ENCODE measurements around the gene DISP1.

DISP1 gene

GRCh38 chr1:222777977-222778376 is 36.9 kb upstream of the DISP1 start:
- H3K27me3 ChIP-seq (ENCODE audit: control insufficient read depth in 1 of 2, insufficient read depth in 1 of 2, low read length in 2 of 2), result no peaks in the 10 kb centered on the region

GRCh38 chr1:222781251-222781650 is 33.6 kb upstream of the DISP1 start:
- no peak overlapping the region for H4K91ac ChIP-seq (ENCODE audit: low read length)
- no peak overlapping the region for H2AFZ ChIP-seq (ENCODE audit: low read depth, low read length)
- no peak overlapping the region for H3K27ac ChIP-seq (ENCODE audit: low read length, poor library complexity, severe bottlenecking)
- H4K8ac ChIP-seq (ENCODE audit: low read length), result no peak overlapping the region
- no peaks in the 10 kb centered on the region for H3K9me3 ChIP-seq (ENCODE audit: control insufficient read depth, low read length)
- no peak overlapping the region for H3K4me2 ChIP-seq (ENCODE audit: low read length, poor library complexity, severe bottlenecking)
- no peak overlapping the region for H3K9ac ChIP-seq (ENCODE audit: low read length)
- H2BK12ac ChIP-seq (ENCODE audit: low read length in 2 of 2), result no peak overlapping the region
- H3K4me3 ChIP-seq (ENCODE audit: insufficient read depth in 1 of 2, low read depth in 1 of 2, low read length in 2 of 2), result no peak overlapping the region
- H3K27me3 ChIP-seq (ENCODE audit: control insufficient read depth in 1 of 2, insufficient read depth in 1 of 2, low read length in 2 of 2), result peaks cover 0 to 9% of the 10 kb centered on the region in 2 experiments
- H3K79me1 ChIP-seq (replicated peaks; ENCODE audit: low read length, poor library complexity, severe bottlenecking), result no peaks in the 10 kb centered on the region
- no peaks in the 10 kb centered on the region for H3K36me3 ChIP-seq (ENCODE audit: control insufficient read depth in 1 of 2, insufficient read depth in 2 of 2, low read depth in 1 of 2, low read length in 2 of 2)
- H2AK5ac ChIP-seq (ENCODE audit: low read length, severe bottlenecking), result no peak overlapping the region
- H3K18ac ChIP-seq (ENCODE audit: low read depth in 1 of 2, low read length in 2 of 2), result no peak overlapping the region
- peaks cover under 1% of the 10 kb centered on the region for H3K4me1 ChIP-seq (ENCODE audit: control insufficient read depth, insufficient read depth, low read depth, low read length)
- H2BK5ac ChIP-seq (ENCODE audit: low read depth, low read length, poor library complexity, severe bottlenecking), result no peak overlapping the region
- H3K14ac ChIP-seq (ENCODE audit: low read length in 2 of 2), result no peak overlapping the region
- no peak overlapping the region for H3K23ac ChIP-seq (ENCODE audit: low read length in 2 of 2)
- H2BK15ac ChIP-seq (ENCODE audit: low read depth, poor library complexity, severe bottlenecking), result no peak overlapping the region
- H2BK120ac ChIP-seq (ENCODE audit: low read depth, low read length), result no peak overlapping the region
- DNase-seq, result no peak
- H3K4ac ChIP-seq (ENCODE audit: low read depth in 1 of 2, low read length in 2 of 2), result no peak overlapping the region
- no CpG with 5 or more reads among the region's 4 CpGs for WGBS

More at GRCh38 chr1:222777977-222778376, 36.9 kb upstream of the DISP1 start:
- Histone ChIP-seq H2BK5ac (ENCODE audit: low read depth, low read length, poor library complexity, severe bottlenecking) (no peak overlapping the region), H3K4ac (ENCODE audit: low read depth in 1 of 2, low read length in 2 of 2) (no peak overlapping the region), H3K9me3 (ENCODE audit: control insufficient read depth, low read length) (no peaks in the 10 kb centered on the region), H2AK5ac (ENCODE audit: low read length, severe bottlenecking) (no peak overlapping the region), H3K4me1 (ENCODE audit: control insufficient read depth, insufficient read depth, low read depth, low read length) (no peaks in the 10 kb centered on the region), H2BK120ac (ENCODE audit: low read depth, low read length) (no peak overlapping the region), H3K79me1 (replicated peaks; ENCODE audit: low read length, poor library complexity, severe bottlenecking) (no peaks in the 10 kb centered on the region), H4K91ac (ENCODE audit: low read length) (no peak overlapping the region), H3K4me2 (ENCODE audit: low read length, poor library complexity, severe bottlenecking) (no peak overlapping the region), H3K14ac (ENCODE audit: low read length in 2 of 2) (no peak overlapping the region), H3K18ac (ENCODE audit: low read depth in 1 of 2, low read length in 2 of 2) (no peak overlapping the region), H2AFZ (ENCODE audit: low read depth, low read length) (no peak overlapping the region), H3K9ac (ENCODE audit: low read length) (no peak overlapping the region), H3K4me3 (ENCODE audit: insufficient read depth in 1 of 2, low read depth in 1 of 2, low read length in 2 of 2) (no peak overlapping the region), H3K36me3 (ENCODE audit: control insufficient read depth in 1 of 2, insufficient read depth in 2 of 2, low read depth in 1 of 2, low read length in 2 of 2) (no peaks in the 10 kb centered on the region), H3K27ac (ENCODE audit: low read length, poor library complexity, severe bottlenecking) (no peak overlapping the region), H2BK15ac (ENCODE audit: low read depth, poor library complexity, severe bottlenecking) (no peak overlapping the region), H3K23ac (ENCODE audit: low read length in 2 of 2) (no peak overlapping the region), H2BK12ac (ENCODE audit: low read length in 2 of 2) (no peak overlapping the region), H4K8ac (ENCODE audit: low read length) (no peak overlapping the region)
- DNase-seq, result peak; percentile 16
- WGBS, result 78% methylated on average over 1 of the region's 2 CpGs

- H3K36me3 ChIP-seq (ENCODE audit: control insufficient read depth in 1 of 2, insufficient read depth in 2 of 2, low read depth in 1 of 2, low read length in 2 of 2), result no peaks in the 10 kb centered on the region
- DNase-seq, result no peak
Measured at GRCh38 chr1:222783051-222783450, 31.8 kb upstream of the DISP1 start.

GRCh38 chr1:222784371-222784770 is 30.5 kb upstream of the DISP1 start:
- Histone ChIP-seq H4K91ac (ENCODE audit: low read length) (no peak overlapping the region), H2AK5ac (ENCODE audit: low read length, severe bottlenecking) (no peak overlapping the region), H4K8ac (ENCODE audit: low read length) (no peak overlapping the region), H3K36me3 (ENCODE audit: control insufficient read depth in 1 of 2, insufficient read depth in 2 of 2, low read depth in 1 of 2, low read length in 2 of 2) (no peaks in the 10 kb centered on the region), H3K18ac (ENCODE audit: low read depth in 1 of 2, low read length in 2 of 2) (no peak overlapping the region), H2BK5ac (ENCODE audit: low read depth, low read length, poor library complexity, severe bottlenecking) (no peak overlapping the region), H3K14ac (ENCODE audit: low read length in 2 of 2) (no peak overlapping the region), H3K4me3 (ENCODE audit: insufficient read depth in 1 of 2, low read depth in 1 of 2, low read length in 2 of 2) (no peak overlapping the region), H3K4ac (ENCODE audit: low read depth in 1 of 2, low read length in 2 of 2) (no peak overlapping the region), H3K23ac (ENCODE audit: low read length in 2 of 2) (no peak overlapping the region), H3K27me3 (ENCODE audit: control insufficient read depth in 1 of 2, insufficient read depth in 1 of 2, low read length in 2 of 2) (peaks cover 0 to 18% of the 10 kb centered on the region in 2 experiments), H2BK12ac (ENCODE audit: low read length in 2 of 2) (no peak overlapping the region), H2BK15ac (ENCODE audit: low read depth, poor library complexity, severe bottlenecking) (no peak overlapping the region), H2AFZ (ENCODE audit: low read depth, low read length) (no peak overlapping the region), H2BK120ac (ENCODE audit: low read depth, low read length) (no peak overlapping the region), H3K9me3 (ENCODE audit: control insufficient read depth, low read length) (no peaks in the 10 kb centered on the region), H3K4me1 (ENCODE audit: control insufficient read depth, insufficient read depth, low read depth, low read length) (peaks cover 3% of the 10 kb centered on the region), H3K4me2 (ENCODE audit: low read length, poor library complexity, severe bottlenecking) (no peak overlapping the region), H3K9ac (ENCODE audit: low read length) (no peak overlapping the region), H3K79me1 (replicated peaks; ENCODE audit: low read length, poor library complexity, severe bottlenecking) (no peaks in the 10 kb centered on the region), H3K27ac (ENCODE audit: low read length, poor library complexity, severe bottlenecking) (no peak overlapping the region)
- WGBS, result 91% methylated on average over 2 of the region's 3 CpGs
- no peak for DNase-seq

More at GRCh38 chr1:222783051-222783450, 31.8 kb upstream of the DISP1 start:
- Histone ChIP-seq H3K4me1 (ENCODE audit: control insufficient read depth, insufficient read depth, low read depth, low read length) (peaks cover 3% of the 10 kb centered on the region), H3K18ac (ENCODE audit: low read depth in 1 of 2, low read length in 2 of 2) (no peak overlapping the region), H3K9ac (ENCODE audit: low read length) (no peak overlapping the region), H2BK5ac (ENCODE audit: low read depth, low read length, poor library complexity, severe bottlenecking) (no peak overlapping the region), H3K9me3 (ENCODE audit: control insufficient read depth, low read length) (no peaks in the 10 kb centered on the region), H4K91ac (ENCODE audit: low read length) (no peak overlapping the region), H3K4me3 (ENCODE audit: insufficient read depth in 1 of 2, low read depth in 1 of 2, low read length in 2 of 2) (no peak overlapping the region), H3K4me2 (ENCODE audit: low read length, poor library complexity, severe bottlenecking) (no peak overlapping the region), H2AFZ (ENCODE audit: low read depth, low read length) (no peak overlapping the region), H3K79me1 (replicated peaks; ENCODE audit: low read length, poor library complexity, severe bottlenecking) (no peaks in the 10 kb centered on the region), H2BK120ac (ENCODE audit: low read depth, low read length) (no peak overlapping the region), H2AK5ac (ENCODE audit: low read length, severe bottlenecking) (no peak overlapping the region), H3K23ac (ENCODE audit: low read length in 2 of 2) (no peak overlapping the region), H3K14ac (ENCODE audit: low read length in 2 of 2) (no peak overlapping the region), H3K27me3 (ENCODE audit: control insufficient read depth in 1 of 2, insufficient read depth in 1 of 2, low read length in 2 of 2) (peaks cover 0 to 18% of the 10 kb centered on the region in 2 experiments), H4K8ac (ENCODE audit: low read length) (no peak overlapping the region), H3K27ac (ENCODE audit: low read length, poor library complexity, severe bottlenecking) (no peak overlapping the region), H2BK12ac (ENCODE audit: low read length in 2 of 2) (no peak overlapping the region), H3K4ac (ENCODE audit: low read depth in 1 of 2, low read length in 2 of 2) (no peak overlapping the region), H2BK15ac (ENCODE audit: low read depth, poor library complexity, severe bottlenecking) (no peak overlapping the region)
